Measurements from ENCODE around the gene GPR143.

- TF ChIP-seq POLR2A (IDR thresholded peaks at IDR 0.05; ENCODE audit: low read length) (no peak), GATA1 (IDR thresholded peaks at IDR 0.05; ENCODE audit: low read depth, low read length) (no peak)
Observed at GRCh38 chrX:9729171-9729885, 36.3 kb downstream of the GPR143 start.
